HG02973 (cell line): Measurements from ENCODE around the gene ATF2.
"Not testable (repeated sequence)": the region's sequence is repeated elsewhere in the genome, so short reads cannot be mapped to it uniquely, and the experiment has no call there.

Source experiments
- ATAC-seq: cut with Tn5 transposase; IDR thresholded peaks from one replicate; pipeline ENCODE4 v1.9.1; 2021; ENCODE audit warnings: moderate library complexity; ENCODE audit not compliant: unreplicated experiment

Gene ATF2

DNA sequence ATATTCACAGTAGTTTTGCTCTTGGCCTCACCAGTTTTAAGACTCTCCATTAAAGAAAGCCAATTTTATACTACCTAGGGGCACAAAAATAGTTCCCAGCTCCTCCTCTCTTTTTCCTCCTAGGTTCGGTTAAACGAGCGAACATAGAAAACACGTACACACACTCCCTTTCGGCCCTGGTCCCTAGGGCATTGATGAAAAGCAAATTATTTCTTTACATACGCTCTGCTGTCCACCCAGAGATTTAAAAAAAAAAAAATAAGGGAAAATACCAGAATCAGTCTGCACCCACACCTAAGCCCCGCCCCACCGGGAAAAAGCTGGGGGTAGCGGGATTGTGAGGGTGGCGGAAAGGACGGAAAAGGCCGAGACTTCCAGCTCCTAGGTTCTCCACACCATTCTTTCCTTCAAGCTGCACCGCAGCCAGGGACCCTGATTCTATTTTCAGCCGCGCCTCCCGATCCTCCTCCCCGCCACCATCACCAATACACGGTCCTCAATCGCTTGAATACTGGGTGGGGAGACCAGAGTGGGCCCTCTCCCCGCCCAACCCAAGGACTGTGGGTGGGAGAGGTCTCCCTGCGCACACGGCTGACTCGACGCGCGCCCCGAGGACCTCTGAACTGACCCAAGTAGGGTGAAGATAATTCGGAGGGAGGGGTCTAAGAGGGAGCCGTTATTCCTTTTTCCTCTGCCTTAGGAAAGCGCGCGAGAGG, 769 bp downstream of the ATF2 start:
- peak; percentile 0 for ATAC-seq

DNA sequence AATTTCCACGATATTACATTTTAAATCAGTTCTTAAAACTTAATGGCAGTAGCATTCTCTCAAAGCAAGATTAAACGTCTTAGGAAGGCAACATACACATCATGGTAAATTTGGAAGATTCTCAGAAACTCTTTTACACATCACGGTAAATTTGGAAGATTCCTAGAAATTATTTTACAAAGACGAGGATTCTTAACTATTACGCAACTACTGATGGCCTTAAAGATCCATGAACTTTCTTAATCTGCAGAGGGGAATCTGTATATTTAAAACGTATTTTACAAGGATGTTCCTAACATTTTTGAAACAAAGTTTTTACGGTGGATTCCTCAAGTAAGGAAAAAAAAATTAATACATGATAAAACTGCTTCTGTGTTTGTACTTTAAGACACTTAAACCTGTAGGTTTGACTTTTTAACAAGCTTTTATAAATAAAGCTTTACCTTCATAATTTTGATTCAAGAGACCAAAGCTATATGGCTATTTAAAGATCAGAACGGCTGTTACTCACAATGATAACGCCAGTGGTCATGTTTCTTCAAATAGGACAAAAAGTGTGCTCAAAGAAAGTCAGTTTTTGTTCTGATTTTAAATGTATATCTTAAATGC, 1.7 kb downstream of the ATF2 start:
- no peak for ATAC-seq

DNA sequence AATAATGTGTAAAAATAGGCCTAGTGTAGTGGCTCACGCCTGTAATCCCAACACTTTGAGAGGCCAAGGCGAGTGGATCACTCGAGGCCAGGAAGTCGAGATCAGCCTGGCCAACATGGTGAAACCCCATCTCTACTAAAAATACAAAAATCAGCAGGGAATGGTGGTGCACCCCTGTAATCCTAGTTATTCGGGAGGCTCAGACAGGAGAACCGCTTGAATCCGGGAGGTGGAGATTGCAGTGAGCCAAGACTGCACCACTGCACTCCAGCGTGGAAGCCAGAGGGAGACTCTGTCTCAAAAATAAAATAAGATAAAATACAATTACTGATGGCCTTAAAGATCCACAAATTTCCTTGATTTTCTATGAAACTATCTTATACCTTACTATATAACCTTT, 3.8 kb downstream of the ATF2 start:
- no peak for ATAC-seq

DNA sequence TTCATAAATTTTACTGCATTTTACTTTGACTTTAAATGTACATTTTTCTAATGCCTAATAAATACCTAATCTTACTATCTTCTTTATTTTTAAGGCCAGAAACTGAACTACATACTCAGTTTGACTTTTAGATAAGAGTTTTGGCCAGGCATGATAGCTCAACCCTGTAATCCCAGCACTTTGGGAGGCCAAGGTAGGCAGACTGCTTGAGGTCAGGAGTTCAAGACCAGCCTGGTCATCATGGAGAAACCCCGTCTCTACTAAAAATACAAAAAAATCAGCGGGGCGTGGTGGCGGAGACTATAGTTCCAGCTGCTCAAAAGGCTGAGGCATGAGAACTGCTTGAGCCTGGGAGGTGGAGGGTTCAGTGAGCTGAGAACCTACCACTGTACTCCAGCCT, 9.1 kb downstream of the ATF2 start:
- no peak for ATAC-seq

DNA sequence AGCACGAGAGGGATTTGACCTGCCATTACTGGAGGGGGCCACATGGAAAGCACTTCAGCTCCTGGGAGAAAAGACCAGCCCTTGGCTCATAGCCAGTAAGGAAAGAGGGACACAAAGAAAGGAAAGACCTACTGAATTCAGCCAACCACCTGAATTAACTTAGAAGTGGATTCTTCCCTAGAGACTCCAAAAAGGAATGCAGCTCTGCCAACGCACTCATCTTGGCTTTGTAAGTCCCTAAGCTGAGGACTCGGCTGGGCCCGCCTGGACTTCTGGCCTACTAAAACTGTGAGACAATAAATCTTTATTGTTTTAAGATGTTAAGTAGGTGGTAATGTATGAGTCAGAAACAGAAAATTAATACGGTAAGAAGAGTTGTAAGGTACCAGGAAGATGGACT, 11.5 kb downstream of the ATF2 start:
- no peak for ATAC-seq

DNA sequence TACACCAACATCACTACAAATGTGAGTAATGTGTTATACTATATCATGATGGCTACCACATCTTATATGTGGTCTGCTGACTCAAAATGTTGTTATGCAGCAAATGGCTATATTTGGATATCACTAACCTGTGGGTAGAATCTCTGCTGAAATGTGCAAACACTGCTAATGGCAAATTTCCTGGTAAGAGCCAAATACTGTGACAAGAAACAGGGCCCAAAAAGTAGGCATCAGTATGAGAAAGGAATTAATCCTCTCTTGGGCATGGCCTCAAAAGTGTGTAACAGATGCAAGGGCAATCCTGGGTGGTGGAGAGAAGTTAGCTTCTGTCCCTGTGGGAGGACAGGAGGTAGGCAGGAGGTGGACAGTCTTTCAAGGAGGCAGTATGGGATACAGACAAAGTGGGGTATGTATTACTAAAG, 13.3 kb downstream of the ATF2 start:
- ATAC-seq: peak; percentile 77

DNA sequence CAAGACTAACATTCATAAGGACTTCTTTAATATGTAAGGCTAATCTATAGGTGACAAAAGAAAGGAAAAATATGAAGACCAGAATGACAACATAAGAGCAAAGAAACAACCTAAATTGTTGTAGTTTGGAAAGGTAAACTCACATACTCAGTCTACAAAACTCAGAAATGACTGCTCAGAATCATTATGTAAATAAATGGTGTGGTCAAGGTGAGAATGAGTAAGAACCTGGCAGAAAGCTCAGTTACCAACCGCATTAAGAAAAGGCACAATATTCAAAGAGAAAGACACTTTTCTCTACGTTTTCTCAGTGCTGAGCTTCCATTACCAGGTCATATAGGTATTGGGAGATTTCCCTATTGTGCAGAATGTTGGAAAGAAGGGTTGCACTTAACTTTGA, 15.8 kb downstream of the ATF2 start:
- ATAC-seq: peak; percentile 90

DNA sequence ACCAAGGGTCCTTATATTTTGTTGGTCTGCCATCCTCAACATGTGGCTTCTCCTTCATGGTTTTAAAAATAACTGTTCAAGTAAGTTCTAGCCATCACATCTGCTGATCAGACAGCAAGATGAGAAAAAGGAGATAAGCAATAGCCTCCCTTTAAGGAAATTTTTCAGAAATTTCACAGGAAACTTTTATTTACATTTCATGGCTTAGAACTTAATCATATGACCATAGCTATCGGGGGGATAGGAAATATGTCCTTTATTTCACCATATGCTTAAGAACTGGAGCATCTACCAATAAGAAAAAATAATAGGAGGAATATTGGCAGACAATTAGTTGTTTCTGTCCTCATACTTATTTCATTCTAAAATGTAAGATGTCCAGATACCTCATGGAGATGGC, 16.2 kb downstream of the ATF2 start:
- ATAC-seq: no peak

DNA sequence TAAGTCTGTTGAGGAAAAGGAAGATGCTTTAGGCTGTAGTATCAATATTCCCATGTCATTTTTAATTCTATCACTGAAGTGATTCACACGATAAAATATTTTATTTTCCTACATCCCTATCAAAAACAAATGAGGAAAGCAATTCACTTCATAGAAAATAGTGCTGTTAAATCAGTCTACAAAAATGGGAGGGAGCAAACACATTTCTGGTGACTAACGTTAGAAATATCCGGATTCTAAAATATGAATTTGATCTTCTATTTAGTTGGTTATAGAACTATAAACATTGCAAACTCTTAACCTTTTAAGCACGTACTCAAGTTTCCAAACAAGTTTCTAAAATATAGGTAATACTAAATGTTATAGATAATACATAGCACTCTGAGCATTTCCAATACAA, 20.8 kb downstream of the ATF2 start:
- ATAC-seq: no peak

DNA sequence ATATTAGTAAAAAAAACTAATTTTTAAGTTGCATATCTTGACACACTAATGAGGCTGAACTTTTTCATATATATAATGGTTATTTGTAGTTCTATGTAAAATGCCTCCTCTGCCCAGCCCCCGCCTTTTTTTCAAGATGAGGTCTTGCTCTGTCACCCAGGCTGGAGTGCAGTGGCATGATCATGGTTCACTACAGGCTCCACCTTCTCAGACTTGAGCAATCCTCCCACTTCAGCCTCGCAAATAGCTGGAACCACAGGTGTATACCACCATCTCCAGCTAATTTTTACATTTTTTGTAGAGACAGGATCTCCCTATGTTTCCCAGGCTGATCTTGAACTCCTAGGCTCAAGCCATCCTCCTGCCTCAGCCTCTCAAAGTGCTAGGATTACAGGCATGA, 24.3 kb downstream of the ATF2 start:
- ATAC-seq: no peak

DNA sequence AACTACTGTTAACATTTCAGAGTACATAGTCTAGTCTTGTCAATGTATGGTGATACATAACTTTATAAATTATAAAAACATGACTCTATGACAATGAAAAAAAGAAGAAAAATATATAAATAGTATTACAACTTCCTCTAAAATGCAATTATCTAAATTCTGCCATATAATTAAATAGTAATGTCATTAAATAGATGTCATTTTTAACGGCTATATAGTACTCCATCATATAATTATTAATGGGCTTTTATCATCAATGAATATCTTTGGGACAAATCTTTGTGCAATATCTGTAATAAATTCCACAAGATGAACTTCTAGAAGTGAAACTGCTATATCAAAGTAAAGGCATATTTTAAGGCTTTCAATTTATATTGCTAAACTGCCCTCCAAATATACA, 24.8 kb downstream of the ATF2 start:
- ATAC-seq: no peak

DNA sequence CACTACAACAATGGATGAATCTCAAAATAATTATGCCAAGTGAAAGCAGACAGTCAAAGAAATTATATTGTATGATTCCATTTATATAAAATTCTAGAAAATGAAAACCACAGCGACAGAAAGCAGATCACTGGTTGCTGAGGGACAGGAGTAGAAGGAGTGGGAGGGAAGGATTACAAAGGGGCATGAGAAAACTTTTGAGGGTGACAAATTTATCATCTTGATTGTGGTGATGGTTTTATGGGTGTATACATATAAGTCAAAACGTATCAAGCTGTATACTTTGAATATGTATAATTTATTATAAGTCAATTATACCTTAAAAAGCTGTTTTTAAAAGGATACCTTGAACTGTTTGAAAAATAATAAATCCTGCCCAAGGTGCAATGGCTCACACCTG, 27.7 kb downstream of the ATF2 start:
- no peak for ATAC-seq

DNA sequence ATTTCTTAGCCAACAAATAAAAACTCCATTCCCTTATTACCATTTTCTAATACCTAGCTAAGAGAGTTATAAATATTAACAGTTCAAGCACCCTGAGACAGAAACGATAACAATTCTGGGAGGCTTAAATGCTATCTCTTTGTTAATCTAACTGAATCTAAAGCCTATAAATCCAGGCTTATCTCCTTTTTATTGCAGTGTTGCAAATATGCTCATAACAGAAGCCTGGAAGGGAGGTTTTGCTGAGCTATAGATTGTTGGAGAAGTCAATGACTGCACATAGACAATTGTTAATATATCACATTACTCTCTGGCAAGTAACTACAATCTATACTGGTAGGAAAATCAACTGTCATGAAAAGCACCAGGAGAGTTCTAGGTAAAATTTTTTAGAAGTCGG, 30.2 kb downstream of the ATF2 start:
- ATAC-seq: no peak

DNA sequence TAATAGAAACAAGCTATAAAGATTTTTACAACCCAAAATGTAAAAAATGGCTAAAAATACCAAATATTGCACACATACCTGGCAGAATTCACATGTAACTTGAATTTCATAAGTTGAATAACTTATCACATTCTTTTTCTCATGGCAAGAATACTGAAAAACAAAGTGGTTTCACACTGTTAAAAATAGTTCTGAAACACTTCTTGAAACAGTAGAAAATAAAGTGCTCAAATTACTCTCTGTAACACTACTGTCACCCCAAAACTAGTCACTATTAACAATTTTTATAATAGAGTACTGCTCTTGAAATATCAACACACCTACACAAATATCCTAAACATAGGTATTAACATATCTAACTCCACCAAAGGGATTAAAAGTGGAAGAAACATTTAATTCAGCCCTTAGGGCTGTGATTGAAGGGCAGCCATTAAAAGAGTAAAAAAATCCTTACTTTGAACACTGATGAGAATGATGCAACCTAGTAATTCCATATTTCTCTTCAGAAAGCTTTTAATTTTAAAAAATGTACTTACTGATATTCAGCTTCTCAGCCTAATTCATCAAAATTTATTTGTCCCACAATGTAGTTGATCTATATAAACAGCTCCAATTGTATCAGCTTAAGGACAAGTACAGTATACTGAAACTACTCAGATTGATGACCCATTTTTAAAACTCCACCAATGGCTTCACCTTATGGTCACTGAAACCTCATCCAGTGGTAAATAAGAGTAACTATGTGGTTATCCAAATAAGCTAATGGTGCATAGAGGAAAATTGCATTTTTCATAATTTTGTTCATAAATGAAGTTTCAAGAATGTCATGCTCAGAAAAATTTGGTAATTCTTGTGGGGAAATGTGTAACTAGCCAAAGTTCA, 31.4 kb downstream of the ATF2 start:
- ATAC-seq: peak; percentile 75

DNA sequence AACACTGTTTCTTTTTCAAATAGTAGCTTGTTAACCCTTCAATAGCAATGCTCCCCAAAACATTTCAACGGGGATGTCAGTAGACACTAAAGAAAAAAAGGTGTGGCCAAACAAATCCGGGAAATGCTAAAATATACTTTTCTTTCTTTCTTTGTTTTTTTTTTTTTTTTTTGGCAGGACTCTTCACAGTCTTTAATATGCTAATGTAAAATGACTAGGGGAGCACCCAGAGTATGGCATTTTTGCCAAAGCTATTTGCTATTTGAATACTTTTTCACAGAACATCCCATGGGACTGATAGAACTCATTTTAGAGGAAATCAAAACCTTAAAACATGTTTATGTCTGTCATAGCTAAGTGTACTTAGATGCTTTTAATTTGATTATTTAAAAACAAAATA, 32.1 kb downstream of the ATF2 start:
- no peak for ATAC-seq

DNA sequence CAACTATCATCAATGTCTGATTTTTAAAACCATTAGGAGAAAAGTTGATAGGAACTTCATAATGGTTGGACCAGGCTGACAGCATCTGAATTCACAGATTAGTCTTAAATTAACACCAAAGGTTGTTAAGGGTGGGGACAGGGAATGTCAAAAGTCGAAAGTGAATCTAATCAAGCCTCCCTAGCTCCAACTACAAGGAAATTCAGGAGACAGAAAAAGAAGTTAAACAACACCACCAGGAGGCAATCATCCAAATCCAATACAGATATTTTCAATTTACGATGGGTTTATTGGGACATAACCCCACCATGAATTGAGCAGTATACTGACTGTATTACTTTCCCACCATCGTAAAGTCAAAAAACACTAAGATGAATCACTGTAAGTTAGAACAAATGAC, 32.8 kb downstream of the ATF2 start:
- no peak for ATAC-seq

DNA sequence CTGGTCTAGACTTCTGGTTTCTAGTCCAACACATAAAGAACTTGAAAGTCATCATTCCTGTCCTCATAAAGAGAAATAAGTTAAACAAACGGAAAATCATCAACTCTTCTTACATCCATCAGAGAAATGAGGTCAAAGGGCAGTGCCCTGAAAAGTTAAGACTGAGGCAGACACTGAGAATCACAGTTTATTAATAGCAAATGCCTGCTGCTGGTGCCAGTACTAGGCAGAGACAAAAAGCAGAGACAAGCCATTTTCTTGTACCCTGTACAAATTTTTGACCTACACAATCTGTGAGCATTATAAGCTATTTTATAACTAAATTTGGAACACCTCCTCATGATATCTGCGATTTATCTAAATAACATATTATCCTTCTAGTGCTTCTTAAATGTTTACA, 36.8 kb downstream of the ATF2 start:
- no peak for ATAC-seq

DNA sequence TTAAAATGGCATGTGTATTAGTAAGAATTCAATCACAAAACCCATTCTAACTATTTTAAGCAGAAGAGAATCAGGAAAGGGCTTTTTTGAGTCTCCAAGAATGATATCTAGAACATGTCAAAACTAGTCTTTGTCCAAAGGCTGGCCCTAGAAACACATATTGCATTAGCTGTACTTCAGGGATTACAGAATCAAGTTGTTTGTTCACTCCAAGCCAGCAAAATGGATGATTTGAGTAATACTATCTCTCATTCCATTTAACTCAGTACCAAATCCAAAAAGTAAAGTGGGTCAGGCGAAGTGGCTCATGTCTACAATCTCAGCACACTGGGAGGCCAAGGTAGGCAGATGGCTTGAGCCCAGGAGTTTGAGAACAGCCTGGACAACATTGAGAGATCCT, 41.3 kb downstream of the ATF2 start:
- no peak for ATAC-seq

DNA sequence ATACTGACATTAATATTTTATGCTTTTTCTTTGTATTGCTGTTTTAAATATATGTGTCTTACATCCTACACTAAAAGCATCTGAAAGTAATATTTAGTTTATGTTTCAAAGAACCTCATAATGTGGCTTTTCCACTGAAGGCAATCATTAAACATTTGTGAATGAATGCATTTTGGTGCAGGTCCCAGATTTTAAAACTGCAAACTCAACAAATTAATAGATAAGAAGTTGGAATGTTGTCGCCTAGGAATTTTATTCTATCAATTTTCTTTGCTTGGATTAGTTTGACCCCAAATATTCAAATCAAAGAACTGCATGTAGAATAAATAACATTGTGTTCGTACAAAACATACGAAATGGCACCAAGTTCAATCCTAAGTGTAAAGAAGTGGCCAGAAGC, 44.7 kb downstream of the ATF2 start:
- no peak for ATAC-seq

DNA sequence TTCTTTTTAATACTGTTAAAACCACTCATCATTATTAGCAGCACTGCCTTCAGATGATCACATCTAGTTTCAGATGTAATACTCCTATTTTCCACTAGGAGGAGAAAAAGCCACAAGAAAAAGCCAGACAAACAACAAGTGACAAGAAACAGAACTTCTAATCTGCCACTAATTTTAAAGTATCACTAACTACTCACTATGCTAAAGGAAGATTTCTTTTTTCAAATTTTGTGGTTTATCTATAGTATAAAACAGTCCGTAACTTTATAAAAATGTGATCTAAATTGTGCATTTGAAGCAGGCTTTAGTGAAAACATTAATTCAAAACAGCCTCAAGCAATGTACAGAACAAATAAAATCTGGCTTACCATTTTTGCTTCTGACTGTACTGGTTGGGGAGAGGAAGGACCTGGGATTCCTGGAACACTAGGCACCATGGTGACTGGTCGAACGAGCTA, 56.8 kb downstream of the ATF2 start:
- peak; percentile 85 for ATAC-seq

DNA sequence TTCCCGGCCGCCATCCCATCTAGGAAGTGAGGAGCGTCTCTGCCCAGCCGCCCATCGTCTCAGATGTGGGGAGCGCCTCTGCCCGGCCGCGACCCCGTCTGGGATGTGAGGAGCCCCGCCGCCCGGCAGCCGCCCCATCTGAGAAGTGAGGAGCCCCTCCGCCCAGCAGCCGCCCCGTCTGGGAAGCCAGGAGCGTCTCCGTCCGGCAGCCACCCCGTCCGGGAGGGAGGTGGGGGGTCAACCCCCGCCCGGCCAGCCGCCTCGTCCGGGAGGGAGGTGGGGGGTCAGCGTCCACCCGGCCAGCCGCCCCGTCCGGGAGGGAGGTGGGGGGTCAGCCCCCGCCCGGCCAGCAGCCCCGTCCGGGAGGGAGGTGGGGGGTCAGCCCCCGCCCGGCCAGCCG, 59.9 kb downstream of the ATF2 start:
- ATAC-seq: not testable (repeated sequence)

DNA sequence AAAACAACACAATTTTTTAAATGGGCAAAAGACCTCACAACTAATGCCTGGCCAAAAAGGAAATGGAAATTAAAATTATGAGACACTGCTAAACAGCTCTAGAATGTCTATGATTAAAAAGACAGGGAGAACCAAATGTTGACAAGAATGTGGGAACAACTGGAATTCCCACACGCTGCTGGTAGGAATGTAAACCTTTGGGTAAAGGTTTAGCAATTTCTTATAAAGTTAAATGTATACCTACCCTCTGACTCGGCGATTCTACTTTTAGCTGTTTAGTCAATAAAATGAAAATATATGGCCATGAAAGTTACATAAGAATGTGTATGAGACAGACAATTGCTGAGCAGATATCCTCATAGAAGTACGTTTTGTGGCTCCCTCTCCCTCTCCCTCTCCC, 60.9 kb downstream of the ATF2 start:
- ATAC-seq: no peak
